Activated CD4-positive, alpha-beta T cell treated with anti-CD3 and anti-CD28 coated beads, Interleukin-2, Interleukin-6, amounts not matched to agents 100 ng/mL and 50 ng/mL, durations not matched to agents 16 hours and 8 hours (primary cell): ENCODE results near the gene RASA3.

Experiments used
- DNase-seq: peaks from one replicate; pipeline ENCODE4 v3.0.0-alpha.2; 2020

RASA3 gene

GRCh38 chr13:113945857-113946408 lies 186.5 kb downstream of the RASA3 start:
- DNase-seq: no peak

DNA sequence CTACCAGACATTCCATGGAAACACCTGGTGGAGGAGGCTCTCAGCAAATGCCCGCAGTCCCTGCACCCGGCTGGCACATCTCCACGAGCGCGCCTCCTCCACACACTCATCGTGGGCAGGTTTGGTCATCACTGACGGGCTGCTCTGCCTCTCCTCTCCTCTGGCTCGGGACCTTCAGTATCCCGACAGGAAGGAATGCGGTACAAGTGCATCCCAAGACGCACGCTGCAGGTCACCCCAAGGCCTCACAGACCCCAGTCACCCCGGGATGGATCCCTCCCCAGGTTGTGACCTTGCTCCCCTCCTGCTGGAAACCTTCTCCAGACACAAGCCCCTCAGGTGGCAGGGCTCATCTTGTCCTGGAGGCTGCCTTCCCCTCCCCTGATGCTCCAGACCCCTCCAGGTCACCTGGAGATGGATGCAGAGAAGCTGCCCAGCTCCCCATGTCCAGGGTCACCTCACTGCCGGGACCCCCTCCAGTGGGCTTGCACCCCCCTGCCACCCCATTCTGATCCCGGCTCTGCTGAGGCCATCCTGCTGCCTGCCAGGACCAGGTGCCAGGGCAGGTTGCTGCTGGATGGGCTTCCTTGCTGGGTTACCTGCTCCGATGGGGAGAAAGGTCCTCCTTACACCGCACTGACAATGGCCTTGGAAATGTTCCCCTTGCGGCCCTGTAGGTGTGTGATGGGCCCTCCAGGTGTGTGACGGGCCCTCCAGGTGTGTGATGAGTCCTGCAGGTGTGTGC lies 188.4 kb downstream of the RASA3 start:
- DNase-seq: no peak

- no peak for DNase-seq
Observed at GRCh38 chr13:113942591-113943103, 189.8 kb downstream of the RASA3 start.

DNA sequence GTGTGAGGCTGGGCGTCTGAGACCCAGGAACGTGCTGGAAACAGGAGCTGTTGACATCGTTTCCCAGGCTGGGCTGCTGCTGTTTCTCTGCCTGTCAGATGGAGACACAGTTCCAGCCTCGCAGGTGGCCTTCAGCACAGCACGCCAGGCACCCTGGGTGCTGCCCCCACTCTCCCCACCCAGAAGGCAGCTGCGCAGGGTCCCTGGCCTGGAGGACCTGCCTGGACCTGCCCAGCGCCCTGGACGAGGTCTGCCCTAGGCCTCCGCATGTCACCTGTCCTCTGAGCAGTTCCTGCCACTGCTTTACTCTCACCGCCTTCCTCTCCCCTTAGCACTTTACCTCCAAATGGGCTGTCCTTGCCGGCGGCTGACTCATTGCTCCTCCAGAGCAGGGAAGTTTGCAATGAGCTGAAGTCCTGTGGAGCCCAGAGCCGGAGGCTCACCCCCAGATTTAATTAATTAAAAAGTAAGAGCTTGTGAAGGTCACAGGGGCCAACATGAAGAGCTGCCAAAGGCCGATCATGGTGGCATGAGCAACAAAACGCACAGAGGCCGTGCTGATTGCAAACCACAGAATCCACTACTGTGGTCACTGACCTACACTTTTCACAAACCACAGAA lies 190.7 kb downstream of the RASA3 start:
- no peak for DNase-seq

GRCh38 chr13:113939944-113940297 lies 192.5 kb downstream of the RASA3 start:
- no peak for DNase-seq

- DNase-seq: no peak
Observed at GRCh38 chr13:113939129-113939943, 193.1 kb downstream of the RASA3 start.

GRCh38 chr13:113938716-113939115 lies 193.7 kb downstream of the RASA3 start:
- no peak for DNase-seq

GRCh38 chr13:113938246-113938645 lies 194.2 kb downstream of the RASA3 start:
- no peak for DNase-seq

DNA sequence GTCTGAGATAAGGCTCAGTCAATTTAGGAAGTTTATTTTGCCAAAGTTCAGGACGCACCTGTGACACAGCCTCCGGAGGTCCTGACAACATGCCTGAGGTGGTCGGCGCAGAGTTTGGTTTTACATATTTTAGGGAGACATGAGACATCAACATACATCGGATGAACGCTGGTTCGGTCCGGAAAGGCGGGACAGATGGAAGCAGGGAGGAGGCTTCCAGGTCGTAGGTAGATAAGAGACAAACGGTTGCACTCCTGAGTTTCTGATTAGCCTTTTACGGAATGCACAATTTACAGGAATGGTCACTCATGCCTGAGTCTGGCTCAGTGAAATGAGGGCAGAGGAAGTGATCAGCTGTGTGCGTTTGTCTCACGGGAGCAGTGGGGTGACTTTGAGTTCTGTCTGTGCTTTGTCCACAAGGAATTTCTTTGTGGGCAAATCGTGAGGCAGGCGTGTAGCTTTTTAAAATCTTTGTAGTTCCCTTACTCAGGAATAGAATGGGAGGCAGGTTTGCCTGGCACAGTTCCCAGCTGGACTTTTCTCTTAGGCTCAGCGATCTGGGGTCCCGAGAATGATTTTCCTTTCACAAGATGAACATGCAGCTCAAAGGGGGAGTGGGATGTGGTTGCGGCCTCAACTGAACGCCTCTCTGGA lies 194.8 kb downstream of the RASA3 start:
- no peak for DNase-seq

DNA sequence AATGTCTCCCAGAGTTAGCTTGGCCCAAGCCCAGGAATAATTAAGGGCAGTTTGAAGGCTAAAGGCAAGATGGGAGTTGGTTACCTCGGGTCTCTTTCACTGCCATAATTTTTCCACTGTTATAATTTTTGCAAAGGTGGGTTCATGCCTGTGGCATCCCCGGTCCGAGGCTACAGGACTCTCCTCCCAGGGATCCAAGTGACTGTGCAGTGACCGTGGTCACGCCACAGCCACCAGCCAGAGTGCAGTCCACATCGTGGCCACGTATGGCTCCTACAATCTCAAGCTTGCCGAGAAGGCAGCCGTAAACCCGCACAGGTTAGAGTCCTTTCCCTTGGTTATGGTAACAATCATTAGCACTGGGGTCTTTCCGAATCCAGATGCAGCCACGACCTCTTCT lies 195.3 kb downstream of the RASA3 start:
- DNase-seq: no peak

- DNase-seq: no peak
Observed at GRCh38 chr13:113936166-113936965, 196.1 kb downstream of the RASA3 start.

DNA sequence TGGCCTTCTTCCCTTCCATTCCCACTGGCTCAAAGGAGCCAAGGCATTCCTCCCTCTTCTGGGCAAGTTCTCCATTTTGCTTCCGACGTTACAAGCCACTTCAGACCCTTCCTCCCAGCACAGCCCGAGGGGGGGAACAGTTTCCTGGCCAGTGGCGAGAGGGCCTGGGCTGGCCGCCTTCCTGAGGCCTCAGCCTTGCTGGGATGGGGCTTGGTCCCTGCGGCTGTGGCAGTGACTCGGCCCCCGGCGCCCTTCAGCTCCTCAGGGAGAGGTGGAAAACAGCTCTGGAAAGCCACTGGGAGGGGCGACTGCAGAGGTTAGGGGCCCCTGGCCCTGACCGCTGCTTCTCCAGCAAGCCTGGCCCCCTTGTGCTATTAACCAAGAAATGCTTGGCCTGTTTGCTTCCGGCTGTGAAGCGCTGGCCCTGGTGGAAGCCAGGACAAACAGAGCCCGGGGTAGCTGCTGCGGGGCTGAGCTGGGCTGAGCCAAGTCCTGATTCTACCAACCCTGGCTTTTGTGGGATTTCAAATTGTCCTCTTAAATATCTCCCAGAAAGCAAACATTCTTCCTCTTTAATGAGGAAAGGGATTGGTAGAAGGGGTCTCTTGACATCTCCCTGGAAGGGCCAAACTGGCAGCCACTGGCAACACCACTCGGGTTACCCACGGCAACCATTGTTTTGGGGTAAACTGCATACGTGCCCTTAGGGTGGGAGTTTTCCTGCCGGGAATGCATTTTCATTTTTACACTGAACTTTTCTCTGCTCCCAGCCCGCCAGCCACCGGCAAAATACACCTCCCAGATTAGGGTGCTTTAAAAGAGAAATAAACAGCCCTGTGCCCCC lies 197.2 kb downstream of the RASA3 start:
- DNase-seq: no peak

DNA sequence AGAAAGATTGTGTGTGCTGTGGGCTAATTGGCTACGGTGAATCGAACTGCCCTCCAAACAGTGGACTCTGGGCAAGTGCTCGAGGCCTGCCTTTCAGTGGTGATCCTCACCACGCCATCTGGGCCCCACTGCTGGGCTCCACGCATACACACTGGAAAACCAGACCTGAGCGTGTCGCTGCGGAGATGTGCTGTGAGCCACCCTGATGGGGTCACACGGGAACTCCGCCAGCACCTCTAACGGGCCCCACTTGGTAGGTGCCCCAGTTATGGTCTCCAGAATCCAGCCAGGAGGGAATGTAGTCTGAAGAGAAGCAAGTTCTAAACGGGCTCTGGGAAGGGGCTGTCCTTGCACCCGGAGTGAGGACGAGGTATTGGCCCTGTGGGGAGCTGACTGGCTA lies 197.8 kb downstream of the RASA3 start:
- no peak for DNase-seq

GRCh38 chr13:113933901-113934300 lies 198.5 kb downstream of the RASA3 start:
- no peak for DNase-seq

DNA sequence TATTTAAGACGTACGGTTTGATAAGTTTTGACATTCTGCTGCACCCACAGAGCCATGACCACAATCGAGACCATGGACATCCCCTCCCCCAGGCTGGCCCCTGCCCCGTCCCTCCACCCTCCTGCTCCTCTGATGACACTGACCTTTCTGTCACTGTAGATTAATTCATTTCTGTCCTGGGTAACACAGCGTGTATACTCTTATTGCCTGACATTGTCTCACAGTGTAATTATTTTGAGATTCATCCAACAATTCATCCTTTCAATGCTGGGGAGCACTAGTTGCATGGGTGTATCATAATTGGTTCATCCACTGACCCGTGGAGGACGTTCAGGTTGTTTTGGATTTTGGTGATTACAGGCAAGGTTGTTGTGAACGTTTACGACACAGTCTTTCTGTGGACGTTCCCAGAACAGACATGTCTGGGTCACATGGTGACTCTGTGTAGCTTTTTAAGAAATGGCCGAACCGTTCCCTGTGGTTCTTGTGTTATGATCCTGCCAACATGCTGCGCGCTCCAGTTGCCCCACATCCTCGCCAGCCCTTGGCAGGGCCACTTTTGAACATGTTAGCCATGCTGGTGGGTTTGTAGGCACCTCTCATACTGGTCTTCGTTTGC lies 200.5 kb downstream of the RASA3 start:
- DNase-seq: no peak

DNA sequence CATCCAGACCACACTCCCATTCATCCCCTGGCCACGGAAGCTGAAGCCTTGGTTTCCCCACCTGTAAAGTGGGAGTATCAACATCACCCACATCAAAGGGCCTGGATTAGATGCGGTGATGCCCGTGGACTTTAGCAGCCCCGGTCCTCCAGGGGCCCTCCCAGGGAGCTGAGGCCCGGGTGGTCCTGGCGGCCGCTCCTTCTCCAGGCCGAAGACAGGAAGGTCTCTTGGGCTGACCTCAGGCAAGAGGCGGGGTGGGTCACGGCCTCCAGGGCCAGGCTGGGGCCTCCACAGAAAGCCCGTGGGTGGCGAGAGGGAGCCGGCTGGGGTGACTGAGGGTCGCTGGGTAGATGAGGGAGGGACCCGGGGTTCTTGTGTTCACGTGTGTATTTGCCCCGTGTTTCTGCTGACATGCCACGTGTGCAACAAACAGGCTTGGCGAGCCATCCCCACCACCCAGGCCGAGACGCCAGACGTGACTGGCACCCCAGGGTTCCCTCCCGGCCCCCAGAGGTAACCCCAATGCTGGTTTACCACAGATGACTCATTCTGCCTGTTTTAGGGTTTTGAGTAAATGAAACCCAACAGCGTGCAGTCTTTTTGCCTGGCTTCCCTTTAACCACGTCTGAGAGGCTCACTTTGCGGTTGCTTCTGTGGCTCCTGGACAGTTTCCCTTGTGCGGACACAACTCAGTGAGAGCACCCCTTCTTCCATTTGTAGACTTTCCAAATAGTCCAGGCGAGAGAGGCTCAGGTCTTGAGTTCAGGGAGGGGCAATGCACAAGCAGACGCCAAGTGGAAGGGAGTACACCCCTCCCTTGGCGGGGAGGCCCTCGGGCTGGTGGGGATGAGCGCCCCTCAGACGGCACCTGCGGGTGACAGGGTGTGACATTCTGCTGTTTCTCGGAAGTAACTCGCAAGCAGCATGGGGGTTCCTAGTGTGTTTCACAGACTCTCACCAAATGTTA lies 201.5 kb downstream of the RASA3 start:
- DNase-seq: peak; percentile 62

DNA sequence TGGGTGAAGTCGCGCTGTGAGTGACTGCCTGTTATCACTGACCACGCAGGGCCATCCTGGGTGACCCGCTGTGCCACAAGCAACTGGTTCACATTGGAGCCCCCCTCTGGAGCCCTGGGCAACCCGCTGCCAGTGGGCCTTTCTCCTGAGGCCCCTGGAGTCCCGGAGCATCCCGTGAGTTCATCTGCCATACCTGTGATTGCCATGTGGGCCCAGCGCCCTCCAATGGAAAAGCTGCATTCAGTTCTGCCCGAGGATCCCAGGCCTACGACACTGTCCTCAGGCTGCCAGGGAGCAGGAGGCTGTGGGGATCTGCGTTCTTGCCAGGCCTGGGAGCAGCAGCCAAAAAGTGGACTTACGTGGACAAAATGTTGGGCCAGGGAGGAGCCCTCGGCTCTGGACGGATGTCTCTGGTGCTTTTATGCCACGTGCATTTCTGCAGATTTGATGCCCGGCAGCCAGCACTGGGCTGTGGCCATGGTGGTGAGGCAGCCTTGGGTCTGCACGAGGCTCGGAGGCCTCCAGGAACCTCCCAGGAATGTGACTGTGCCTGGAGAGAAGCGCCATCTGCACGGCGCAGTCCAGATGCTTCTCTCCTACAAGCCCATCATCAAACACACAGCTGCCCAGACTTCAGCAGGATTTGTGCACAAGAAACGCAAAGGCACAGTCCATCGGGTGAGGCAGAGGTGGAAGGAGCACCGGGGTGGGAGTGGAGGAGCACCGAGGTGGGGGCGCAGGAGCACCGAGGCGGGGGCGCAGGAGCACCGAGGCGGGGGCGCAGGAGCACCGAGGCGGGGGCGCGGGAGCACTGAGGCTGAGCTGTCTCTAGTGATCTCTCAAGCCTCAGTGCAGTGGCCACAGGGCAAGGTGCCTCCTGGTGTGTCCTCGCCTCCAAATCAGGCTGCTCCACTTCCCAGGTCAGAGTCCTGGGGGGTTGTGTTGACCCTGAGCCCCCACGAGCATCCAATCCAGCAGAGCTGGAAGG lies 202.5 kb downstream of the RASA3 start:
- no peak for DNase-seq
